CD4-positive, alpha-beta T cell treated with Interferon alpha-2 for 1 hour (primary cell): ENCODE measurements around the gene APOB.

Source experiments
- DNase-seq, 2 donors: peaks; one replicate each; pipeline ENCODE4 v3.0.0-alpha.2; 2020 to 2022

The APOB gene

DNA sequence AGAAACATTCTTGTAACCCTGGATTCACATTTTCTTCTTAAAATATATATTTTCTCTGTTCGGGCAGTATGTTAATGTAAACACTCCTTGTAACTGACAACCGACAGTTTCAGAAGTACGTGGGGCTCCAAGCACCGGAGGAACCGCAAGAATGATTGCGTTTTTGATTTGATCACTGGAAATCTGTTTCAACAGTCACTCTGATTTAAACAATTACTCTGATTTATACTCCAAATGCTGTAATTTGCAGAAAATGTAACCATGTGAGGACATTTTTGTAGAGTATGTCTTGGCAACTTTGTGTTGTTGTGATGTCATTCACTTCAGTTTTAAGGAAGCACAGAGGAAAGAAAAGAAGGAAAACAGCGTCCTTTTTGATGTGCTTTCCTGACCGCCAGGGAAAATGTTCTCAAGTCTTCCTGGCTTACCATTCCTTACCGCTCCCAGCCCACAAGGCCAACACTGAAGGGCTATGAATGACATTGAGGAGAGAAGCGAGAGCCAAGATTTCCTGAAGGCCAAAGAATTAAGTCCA, 77.7 kb downstream of the APOB start:
- no peak for DNase-seq

DNA sequence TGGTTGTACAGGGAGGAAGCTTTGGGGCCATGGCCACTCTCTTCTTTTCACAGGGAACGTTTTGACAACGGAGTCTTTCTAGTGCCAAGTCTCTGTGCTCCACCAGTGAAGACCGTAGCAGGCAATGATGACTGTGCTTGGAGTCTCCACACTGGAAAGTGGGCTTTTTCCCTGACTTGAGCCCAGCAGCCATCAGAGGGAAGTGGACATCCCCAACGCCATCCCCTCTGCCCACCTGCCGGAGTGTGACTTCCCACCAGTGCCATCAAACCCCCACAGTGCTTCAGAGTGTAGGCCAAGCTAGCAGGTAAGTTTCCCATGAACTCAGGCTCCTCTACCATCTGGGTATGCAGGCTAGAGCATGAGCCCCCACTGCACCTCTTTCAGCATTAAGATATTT, 78.7 kb downstream of the APOB start:
- no peak for DNase-seq

DNA sequence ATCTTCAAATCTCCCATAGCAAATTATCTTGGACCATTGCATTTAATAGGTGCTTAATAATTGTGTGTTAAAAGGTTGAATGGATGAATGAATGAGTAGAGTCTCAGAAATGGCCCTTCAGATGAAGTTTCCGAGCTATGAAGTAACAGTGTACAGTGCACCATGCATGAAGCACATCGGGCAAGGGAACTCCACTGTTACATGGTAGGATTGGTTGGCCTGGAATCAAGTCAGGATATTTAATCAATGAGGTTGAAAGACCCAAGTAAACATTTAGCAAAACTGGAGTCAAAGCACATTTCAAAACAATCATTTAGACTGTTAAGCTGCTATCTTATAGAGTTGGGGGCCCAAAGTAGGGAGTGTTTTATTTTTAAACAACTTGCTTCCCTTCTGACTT, 80.0 kb downstream of the APOB start:
- DNase-seq = no peak

GRCh38 chr2:20962939-20963557, 80.8 kb downstream of the APOB start:
- DNase-seq = peak; percentile 55 to 66

DNA sequence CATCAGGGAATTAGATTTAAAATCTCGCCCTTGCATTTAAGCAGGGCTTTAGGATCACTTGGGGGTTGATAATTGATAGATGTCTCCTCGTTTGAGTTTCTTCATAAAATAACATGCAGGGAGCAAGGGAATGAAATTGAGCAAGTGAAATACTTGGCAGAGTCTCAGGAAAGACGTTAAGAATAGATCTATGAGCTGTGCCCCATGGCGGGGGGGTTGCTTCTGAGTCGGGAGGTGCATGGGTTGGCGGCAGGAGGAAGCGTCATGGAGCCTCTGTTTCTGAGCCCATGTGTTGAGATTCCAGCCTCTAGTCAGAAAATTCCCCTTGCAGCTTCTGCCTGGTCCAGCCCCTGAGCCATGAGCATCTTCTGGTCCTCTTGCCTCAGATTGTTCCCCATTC, 82.0 kb downstream of the APOB start:
- no peak for DNase-seq

DNA sequence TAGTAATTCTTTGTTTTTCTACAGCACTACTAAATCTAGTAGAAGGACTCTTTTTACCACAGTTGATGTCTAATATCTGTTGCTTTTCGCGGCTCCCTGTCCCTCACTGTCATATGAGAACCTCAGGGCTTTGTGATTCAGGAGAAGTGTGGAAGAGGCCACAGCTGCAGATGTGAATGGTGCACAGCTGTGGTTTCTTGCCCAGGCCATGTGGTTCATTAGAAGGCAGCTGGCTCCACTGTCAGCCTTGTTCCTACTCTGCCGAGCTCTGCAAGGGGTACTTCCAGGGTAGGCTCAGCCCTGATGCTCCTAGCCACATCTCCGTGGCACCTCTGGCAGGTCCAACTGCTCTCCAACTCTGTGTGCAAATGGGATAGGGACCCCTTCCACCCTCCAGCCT, 83.9 kb downstream of the APOB start:
- no peak for DNase-seq

DNA sequence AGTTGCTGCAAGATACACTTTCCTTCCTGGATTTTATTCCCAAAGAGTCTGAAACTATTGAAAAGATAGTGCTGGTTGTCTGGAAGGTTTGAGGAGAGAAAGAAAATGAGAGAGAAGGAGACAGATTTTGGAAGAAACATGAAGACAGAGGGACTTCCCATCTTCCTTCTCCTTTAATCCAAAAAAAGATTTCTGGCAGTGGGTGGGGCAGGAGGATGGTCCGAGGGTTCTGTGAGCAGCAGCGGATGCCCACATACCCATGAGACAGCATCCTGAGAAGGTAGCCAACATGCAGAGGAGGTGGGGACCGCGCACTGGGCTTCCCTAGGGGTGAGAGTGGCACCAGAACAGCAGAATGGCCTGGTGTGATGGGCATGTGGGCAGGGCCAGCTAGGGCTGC, 84.6 kb downstream of the APOB start:
- DNase-seq = no peak

DNA sequence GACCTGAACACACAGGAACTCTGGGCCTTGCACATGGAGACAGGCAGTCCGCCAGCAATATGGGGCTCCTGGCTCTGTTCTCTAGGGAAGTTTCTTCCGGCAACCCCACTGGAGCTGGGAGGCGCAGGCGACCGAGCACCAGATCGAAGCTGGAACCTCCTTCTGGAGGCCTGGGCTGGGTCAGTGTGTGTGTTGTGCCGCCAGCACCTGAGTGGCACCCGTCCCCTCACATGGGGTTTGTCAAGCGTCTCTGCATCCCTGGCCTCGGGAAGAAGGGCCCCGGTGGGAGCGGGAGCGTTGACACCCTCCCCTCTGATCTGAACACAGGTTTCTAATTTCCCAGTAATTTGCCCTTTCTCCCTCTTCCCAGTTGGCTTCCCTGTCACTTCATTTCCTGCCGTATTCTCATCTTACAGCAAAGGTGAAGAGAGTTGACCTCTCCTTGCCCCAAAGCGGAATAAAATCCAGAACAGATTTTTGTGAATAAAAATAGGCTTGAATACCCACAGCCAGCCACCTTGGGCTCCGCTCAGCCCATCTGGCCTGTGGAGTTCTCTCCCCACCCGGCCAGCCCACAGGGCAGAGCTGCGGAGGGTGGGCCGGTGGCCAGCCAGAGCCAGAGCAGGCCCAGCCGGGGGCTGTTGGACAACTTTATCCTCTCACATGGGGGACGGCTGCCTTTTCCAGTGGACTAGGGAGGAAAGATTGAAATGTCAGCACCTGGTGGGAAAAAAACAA, 85.9 kb downstream of the APOB start:
- no peak for DNase-seq

GRCh38 chr2:20955277-20956026, 88.4 kb downstream of the APOB start:
- no peak for DNase-seq

GRCh38 chr2:20953146-20953824, 90.6 kb downstream of the APOB start:
- DNase-seq = no peak
